Uterus (tissue), 4 donors: ENCODE data around the gene WDFY4. TPM values are rescaled to one million over a fixed set of nuclear protein-coding genes. Genes with fewer than 3 reads are reported as not detected.

ENCODE experiments used
- DNase-seq, 2 donors: peaks; one replicate each; pipeline ENCODE4 v3.0.0-alpha.2; 2019 to 2020
- H3K27ac ChIP-seq, 2 donors: fragments of 200-600 bp; sonication (generic); 1 replicate in 1 of 2; 2 replicates in 1 of 2; pipeline ENCODE4 v1.5.1; 2016 to 2018
- H3K27me3 ChIP-seq, 2 donors: fragments of 200-600 bp; sonication (generic); one replicate each; pipeline ENCODE4 v1.5.1; 2018 to 2019; ENCODE audit warnings: control low read depth in 1 of 2
- H3K36me3 ChIP-seq, 2 donors: fragments of 200-600 bp; sonication (generic); one replicate each; pipeline ENCODE4 v1.5.1; 2019; ENCODE audit warnings: control low read depth in 1 of 2
- H3K4me1 ChIP-seq, 2 donors: fragments of 200-600 bp; sonication (generic); one replicate each; pipeline ENCODE4 v1.5.1; 2018 to 2019; ENCODE audit warnings: control low read depth in 1 of 2
- H3K4me3 ChIP-seq, 2 donors: fragments of 200-600 bp; sonication (generic); 1 replicate in 1 of 2; 2 replicates in 1 of 2; pipeline ENCODE4 v1.5.1; 2018 to 2019; ENCODE audit warnings: mild to moderate bottlenecking in 1 of 2
- H3K9me3 ChIP-seq, 2 donors: fragments of 200-600 bp; sonication (generic); one replicate each; pipeline ENCODE4 v1.5.1; 2019; ENCODE audit warnings: control low read depth in 1 of 2
- POLR2A ChIP-seq, 2 donors: fragments of 450-650 bp; IDR thresholded peaks; one replicate each; pipeline ENCODE4 v1.6.1; 2016; ENCODE audit warnings: antibody characterized with exemption in 2 of 2, mild to moderate bottlenecking in 1 of 2, moderate library complexity in 1 of 2
- intact Hi-C: fragments of 100-400 bp; cut with DNase I; formaldehyde crosslinking; loops from one replicate; pipeline ENCODE4 v1.15.1; 2023; ENCODE audit warnings: low total_unique reads
- total RNA-seq, 4 donors: library from RNA; depleted of rRNA in 3 of 4; stranded (reverse); fragments of >200 nt in 3 of 4; gene quantifications; one replicate each; pipeline versions ENCODE4 v1.1.0 to v1.2.4, GENCODE V29; 2014 to 2023
- TF ChIP-seq, protein P1 (sequence below), 4 experiments: fragments of 200-600 bp in 2 of 4; fragments of 450-650 bp in 2 of 4; sonication (generic) in 2 of 4; IDR thresholded peaks; one replicate each; pipeline ENCODE4 v1.5.1; 2016 to 2019; ENCODE audit warnings: antibody characterized with exemption in 4 of 4, mild to moderate bottlenecking in 2 of 4, moderate library complexity in 1 of 4
- donor health status: DM: yes; HTN: yes; CAD: no.

WDFY4 gene, protein sequence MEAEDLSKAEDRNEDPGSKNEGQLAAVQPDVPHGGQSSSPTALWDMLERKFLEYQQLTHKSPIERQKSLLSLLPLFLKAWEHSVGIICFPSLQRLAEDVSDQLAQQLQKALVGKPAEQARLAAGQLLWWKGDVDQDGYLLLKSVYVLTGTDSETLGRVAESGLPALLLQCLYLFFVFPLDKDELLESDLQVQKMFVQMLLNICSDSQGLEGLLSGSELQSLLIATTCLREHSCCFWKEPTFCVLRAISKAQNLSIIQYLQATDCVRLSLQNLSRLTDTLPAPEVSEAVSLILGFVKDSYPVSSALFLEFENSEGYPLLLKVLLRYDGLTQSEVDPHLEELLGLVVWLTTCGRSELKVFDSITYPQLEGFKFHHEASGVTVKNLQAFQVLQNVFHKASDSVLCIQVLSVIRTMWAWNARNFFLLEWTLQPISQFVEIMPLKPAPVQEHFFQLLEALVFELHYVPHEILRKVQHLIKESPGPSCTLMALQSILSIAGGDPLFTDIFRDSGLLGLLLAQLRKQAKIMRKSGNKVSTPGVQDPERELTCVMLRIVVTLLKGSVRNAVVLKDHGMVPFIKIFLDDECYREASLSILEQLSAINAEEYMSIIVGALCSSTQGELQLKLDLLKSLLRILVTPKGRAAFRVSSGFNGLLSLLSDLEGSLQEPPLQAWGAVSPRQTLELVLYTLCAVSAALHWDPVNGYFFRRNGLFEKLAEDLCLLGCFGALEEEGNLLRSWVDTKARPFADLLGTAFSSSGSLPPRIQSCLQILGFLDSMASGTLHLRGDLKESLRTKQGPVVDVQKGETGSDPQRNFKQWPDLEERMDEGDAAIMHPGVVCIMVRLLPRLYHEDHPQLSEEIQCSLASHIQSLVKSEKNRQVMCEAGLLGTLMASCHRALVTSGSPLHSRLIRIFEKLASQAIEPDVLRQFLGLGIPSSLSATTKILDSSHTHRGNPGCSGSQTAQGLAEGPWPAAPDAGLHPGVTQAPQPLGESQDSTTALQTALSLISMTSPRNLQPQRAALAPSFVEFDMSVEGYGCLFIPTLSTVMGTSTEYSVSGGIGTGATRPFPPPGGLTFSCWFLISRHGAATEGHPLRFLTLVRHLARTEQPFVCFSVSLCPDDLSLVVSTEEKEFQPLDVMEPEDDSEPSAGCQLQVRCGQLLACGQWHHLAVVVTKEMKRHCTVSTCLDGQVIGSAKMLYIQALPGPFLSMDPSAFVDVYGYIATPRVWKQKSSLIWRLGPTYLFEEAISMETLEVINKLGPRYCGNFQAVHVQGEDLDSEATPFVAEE (N-terminal part only)
- 1 to 10 TPM in 2 of 4 donors, under 1 TPM in 2; 0.26 to 5.2 (median 1.2) TPM for total RNA-seq

DNA sequence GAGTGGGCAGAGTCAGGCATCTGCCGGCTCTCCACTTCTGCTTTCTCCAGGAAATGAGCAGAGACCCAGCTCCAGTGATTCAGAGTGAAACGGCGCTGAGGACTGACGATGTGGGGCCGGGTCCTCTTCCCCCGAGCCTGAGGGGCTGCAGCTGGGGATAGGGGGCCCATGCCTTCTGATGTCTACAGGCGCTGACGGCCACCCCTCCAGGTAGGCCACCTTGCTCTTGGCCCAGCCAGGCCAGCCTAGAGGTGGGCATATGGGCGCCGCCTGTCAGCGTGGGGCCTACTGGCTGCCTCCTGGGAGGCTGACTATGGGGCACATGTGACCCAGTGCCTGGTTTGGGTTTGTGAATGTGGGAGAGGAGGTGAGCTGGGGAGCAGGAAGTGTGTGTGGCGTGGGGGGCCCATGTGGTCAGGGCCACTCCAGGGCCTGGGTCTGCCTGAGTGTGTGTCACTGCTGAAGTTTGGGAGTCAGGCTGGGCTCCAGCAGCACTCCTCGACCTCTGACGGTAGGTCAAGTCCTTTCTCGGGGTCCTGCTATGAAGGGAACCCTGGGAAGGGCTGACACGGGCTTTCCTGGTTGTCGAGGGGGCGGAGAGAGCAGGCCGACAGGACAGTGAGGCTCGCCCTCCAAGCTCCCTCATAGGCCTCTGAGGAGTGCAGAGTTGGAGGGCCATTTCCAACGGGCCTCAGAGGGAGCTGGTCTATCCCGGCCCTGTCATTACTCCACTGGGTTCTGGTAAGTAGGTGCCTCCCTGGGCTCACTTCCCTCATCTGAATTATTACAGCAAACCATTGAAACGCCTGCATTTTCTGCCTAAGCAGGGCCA lies at the start of gene WDFY4:
Gene WDFY4, plus strand, starts transcription at position 82 of the 832 bp plus-strand sequence. CDS start 24,860 bp downstream, outside the sequence.
- no peaks in the 10 kb centered on the region for H3K9me3 ChIP-seq
- no peak within 1 kb of the TSS for H3K4me3 ChIP-seq
- TF ChIP-seq, protein P1, sequence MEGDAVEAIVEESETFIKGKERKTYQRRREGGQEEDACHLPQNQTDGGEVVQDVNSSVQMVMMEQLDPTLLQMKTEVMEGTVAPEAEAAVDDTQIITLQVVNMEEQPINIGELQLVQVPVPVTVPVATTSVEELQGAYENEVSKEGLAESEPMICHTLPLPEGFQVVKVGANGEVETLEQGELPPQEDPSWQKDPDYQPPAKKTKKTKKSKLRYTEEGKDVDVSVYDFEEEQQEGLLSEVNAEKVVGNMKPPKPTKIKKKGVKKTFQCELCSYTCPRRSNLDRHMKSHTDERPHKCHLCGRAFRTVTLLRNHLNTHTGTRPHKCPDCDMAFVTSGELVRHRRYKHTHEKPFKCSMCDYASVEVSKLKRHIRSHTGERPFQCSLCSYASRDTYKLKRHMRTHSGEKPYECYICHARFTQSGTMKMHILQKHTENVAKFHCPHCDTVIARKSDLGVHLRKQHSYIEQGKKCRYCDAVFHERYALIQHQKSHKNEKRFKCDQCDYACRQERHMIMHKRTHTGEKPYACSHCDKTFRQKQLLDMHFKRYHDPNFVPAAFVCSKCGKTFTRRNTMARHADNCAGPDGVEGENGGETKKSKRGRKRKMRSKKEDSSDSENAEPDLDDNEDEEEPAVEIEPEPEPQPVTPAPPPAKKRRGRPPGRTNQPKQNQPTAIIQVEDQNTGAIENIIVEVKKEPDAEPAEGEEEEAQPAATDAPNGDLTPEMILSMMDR (IDR thresholded peaks at IDR 0.05), result no peak
- no peak for TF ChIP-seq POLR2A (IDR thresholded peaks at IDR 0.05)
- H3K36me3 ChIP-seq, result no peaks in the 10 kb centered on the region
- no peaks in the 10 kb centered on the region for H3K4me1 ChIP-seq
- no peaks in the 10 kb centered on the region for H3K27me3 ChIP-seq
- DNase-seq, result no peak
- intact Hi-C loops, result no loop called here
- no peak within 1 kb of the TSS for H3K27ac ChIP-seq

DNA sequence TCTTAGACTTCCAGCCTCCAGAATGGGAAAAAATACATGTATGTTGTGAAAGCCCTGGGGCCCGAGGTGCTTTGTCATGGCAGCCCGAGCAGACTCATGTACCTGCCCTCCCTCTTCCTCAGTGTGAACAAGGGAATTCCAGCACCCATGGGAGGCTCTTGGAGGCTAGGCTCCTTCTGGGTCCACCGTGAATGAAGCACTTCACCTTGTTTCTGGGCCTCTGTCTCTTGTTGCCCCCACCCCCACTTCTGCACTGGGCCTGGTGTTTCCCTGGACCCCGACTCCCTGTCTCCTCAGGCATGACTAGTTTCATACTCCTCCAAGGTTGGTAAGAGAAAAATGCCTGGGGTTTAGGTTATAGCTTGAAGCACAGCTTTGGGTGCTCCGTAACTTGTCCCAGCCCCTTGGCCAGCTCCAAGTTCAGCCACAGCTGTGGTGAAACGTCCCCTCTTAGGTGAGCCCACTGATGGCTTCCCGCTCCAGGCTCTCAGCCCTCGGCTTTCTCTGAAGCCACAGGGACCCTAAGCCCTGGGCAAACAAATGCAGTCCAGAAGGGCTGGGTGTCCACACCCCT lies 49.6 kb upstream of the WDFY4 start:
- H3K27me3 ChIP-seq, result no peaks in the 10 kb centered on the region
- H3K36me3 ChIP-seq, result no peaks in the 10 kb centered on the region
- TF ChIP-seq, protein P1 (IDR thresholded peaks at IDR 0.05), result no peak
- TF ChIP-seq POLR2A (IDR thresholded peaks at IDR 0.05), result no peak
- DNase-seq, result no peak
- H3K4me1 ChIP-seq, result no peaks in the 10 kb centered on the region
- no peak overlapping the region for H3K4me3 ChIP-seq
- H3K27ac ChIP-seq, result no peak overlapping the region
- no peaks in the 10 kb centered on the region for H3K9me3 ChIP-seq
- intact Hi-C loops, result no loop called here

DNA sequence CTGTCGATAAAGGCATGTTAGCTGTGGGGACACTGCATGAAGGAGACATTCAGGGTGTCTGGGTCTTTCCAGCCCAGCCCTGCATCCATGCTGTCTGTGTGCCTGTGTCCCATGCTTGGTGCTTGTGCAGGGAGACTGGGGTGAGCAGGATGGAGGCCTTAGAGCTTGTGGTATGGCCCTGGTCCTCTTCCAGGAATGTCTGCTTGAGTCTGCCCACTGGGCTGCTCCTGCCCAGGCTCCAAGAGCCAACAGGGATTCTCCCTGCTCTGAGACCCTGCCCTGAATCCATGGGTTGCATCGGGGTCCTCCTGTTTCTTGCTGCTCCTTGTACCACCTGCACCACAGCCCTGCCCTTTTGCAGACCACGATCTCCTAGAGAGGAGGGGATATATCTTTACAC lies 48.4 kb upstream of the WDFY4 start:
- peaks cover 0 to 5% of the 10 kb centered on the region in 2 donors for H3K9me3 ChIP-seq
- H3K4me1 ChIP-seq, result no peaks in the 10 kb centered on the region
- no peak for DNase-seq
- no peak overlapping the region for H3K27ac ChIP-seq
- no peaks in the 10 kb centered on the region for H3K36me3 ChIP-seq
- H3K27me3 ChIP-seq, result no peaks in the 10 kb centered on the region
- no peak for TF ChIP-seq POLR2A (IDR thresholded peaks at IDR 0.05)
- TF ChIP-seq, protein P1 (IDR thresholded peaks at IDR 0.05), result no peak
- intact Hi-C loops, result no loop called here
- no peak overlapping the region for H3K4me3 ChIP-seq

DNA sequence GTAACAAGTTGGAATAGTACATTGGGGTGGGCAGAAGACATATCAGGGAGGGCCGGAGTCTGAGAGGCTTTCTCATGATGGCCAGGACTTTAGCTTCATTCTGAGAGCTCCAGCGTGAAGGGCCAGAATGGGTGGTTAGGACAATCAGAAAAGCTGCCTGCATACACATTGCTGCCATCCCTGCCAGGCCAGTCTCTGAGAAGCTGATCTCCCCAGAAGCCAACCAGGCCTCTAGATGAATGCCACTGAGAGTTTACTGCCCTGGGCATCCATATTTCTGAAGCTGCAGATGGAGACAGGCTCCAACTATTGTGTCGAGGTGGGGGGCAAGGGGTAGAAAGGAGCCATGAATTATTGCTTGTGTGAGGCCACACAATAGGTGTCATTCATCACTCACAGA lies 47.8 kb upstream of the WDFY4 start:
- Histone ChIP-seq H3K9me3 (peaks cover 0 to 5% of the 10 kb centered on the region in 2 donors), H3K36me3 (no peaks in the 10 kb centered on the region), H3K4me1 (no peaks in the 10 kb centered on the region), H3K4me3 (no peak overlapping the region), H3K27ac (no peak overlapping the region), H3K27me3 (no peaks in the 10 kb centered on the region)
- intact Hi-C loops, result no loop called here
- DNase-seq, result no peak
- TF ChIP-seq, protein P1 (IDR thresholded peaks at IDR 0.05), result no peak
- TF ChIP-seq POLR2A (IDR thresholded peaks at IDR 0.05), result no peak
